HUES6 (cell line): ENCODE data around the gene MITF.

Experiments used
- H3K27ac ChIP-seq: 2 replicates; pipeline ENCODE4 v1.7.0; 2013; ENCODE audit warnings: low read depth, mild to moderate bottlenecking, low read length, inconsistent platforms
- H3K27me3 ChIP-seq: 2 replicates; pipeline ENCODE4 v1.6.1; 2013; ENCODE audit warnings: low read length; ENCODE audit not compliant: control insufficient read depth, insufficient read depth
- H3K36me3 ChIP-seq: 2 replicates; pipeline ENCODE4 v1.6.1; 2013; ENCODE audit warnings: low read length; ENCODE audit not compliant: control insufficient read depth, insufficient read depth
- H3K4me1 ChIP-seq: 2 replicates; pipeline ENCODE4 v1.6.1; 2013; ENCODE audit warnings: low read length; ENCODE audit not compliant: control insufficient read depth, insufficient read depth
- H3K4me3 ChIP-seq: 2 replicates; pipeline ENCODE4 v1.5.1; 2013; ENCODE audit warnings: low read depth, low read length
- H3K9ac ChIP-seq: one replicate; pipeline ENCODE4 v1.6.1; 2013; ENCODE audit warnings: mild to moderate bottlenecking, low read length
- H3K9me3 ChIP-seq: 2 replicates; pipeline ENCODE4 v1.6.1; 2013; ENCODE audit warnings: low read depth, low read length; ENCODE audit not compliant: control insufficient read depth, insufficient read depth

The MITF gene

DNA sequence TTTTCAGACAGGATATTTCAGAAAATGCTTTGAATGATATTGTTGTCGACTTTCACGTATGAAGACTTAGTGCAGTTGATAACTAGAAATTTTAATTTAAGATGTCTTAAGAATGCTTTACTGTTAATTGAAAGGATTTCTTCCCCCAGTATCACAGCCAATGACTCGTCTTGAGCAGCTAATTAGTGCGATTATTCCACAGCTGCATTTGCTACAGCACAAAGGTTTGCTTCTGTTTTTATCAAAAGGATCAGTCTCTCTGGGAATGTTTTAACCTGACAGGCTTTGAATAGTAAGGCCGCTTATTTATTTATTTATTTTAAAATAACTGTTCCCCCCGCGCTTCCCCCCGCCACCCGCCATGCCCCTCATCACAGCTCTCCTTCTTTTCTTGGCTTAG lies 136.8 kb downstream of the MITF start:
- H3K4me1 ChIP-seq, result no peaks in the 10 kb centered on the region
- no peak overlapping the region for H3K27ac ChIP-seq
- H3K4me3 ChIP-seq, result no peak overlapping the region
- H3K36me3 ChIP-seq, result no peaks in the 10 kb centered on the region
- no peaks in the 10 kb centered on the region for H3K9me3 ChIP-seq
- H3K9ac ChIP-seq, result no peak overlapping the region
- no peaks in the 10 kb centered on the region for H3K27me3 ChIP-seq

DNA sequence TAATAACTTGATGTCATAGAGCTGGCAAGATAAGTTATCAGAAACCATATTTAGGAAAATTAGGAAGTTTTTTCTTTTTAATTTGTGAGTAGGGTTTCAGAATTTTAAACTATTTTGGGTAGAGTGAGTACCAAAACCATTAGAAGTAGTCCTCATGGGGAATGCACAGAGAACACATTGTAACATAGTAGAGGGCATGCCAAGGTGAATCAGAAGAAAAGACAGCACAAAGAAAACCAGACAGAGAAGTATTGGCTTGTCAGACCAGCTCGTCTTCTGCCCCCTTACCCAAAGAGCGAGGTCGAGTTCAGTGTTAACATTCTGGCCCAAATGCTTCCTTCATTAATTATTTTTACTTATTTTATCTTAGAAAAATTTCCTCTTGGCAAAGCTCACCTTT lies 139.0 kb downstream of the MITF start:
- H3K27me3 ChIP-seq, result no peaks in the 10 kb centered on the region
- no peak overlapping the region for H3K27ac ChIP-seq
- no peaks in the 10 kb centered on the region for H3K4me1 ChIP-seq
- H3K9ac ChIP-seq, result no peak overlapping the region
- H3K9me3 ChIP-seq, result no peaks in the 10 kb centered on the region
- H3K4me3 ChIP-seq, result no peak overlapping the region
- no peaks in the 10 kb centered on the region for H3K36me3 ChIP-seq

DNA sequence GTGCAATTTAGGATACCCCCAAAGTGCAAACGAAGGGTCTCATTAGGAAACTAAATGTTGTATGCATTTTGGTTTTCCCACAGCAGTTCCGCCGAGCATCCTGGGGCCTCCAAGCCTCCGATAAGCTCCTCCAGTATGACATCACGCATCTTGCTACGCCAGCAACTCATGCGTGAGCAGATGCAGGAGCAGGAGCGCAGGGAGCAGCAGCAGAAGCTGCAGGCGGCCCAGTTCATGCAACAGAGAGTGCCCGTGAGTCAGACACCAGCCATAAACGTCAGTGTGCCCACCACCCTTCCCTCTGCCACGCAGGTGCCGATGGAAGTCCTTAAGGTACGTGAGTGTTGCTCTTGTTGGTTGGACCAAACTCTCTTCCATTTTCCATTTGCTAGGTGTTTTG lies 139.8 kb downstream of the MITF start:
- H3K9ac ChIP-seq, result no peak overlapping the region
- H3K27ac ChIP-seq, result no peak overlapping the region
- no peaks in the 10 kb centered on the region for H3K36me3 ChIP-seq

DNA sequence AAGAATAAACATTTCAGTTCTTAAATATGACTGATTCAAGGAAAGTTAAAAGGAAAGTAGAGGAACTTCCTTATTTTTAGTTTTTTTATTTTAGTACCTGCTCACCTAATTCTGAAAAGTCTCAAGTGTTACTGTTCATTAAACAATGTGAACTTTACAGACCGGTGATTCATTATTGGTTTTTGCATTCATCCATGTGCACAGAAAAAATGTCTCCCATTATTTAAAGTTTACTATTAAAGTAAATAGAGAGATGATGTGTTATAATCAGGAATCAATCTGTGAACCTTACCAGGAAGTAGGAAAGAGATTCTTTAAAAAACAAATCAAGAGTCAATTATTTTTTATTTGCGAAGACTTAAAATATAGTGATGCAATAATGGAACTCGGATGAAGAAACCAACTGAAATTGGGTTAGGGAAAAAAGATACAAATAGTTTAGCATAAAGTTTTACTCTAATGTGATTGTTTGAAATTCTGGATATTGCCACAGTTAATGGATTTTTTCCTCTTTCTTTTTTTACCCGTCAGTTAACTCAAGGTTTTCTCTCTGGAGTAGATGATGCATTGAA lies 140.9 kb downstream of the MITF start:
- H3K9me3 ChIP-seq, result no peaks in the 10 kb centered on the region
- no peak overlapping the region for H3K27ac ChIP-seq
- no peak overlapping the region for H3K4me3 ChIP-seq
- H3K36me3 ChIP-seq, result no peaks in the 10 kb centered on the region
- no peak overlapping the region for H3K9ac ChIP-seq
- H3K27me3 ChIP-seq, result no peaks in the 10 kb centered on the region
- H3K4me1 ChIP-seq, result no peaks in the 10 kb centered on the region

More for the DNA sequence above, 139.8 kb downstream of the MITF start:
- H3K4me3 ChIP-seq, result no peak overlapping the region
- no peaks in the 10 kb centered on the region for H3K27me3 ChIP-seq
- H3K4me1 ChIP-seq, result no peaks in the 10 kb centered on the region
- no peaks in the 10 kb centered on the region for H3K9me3 ChIP-seq

DNA sequence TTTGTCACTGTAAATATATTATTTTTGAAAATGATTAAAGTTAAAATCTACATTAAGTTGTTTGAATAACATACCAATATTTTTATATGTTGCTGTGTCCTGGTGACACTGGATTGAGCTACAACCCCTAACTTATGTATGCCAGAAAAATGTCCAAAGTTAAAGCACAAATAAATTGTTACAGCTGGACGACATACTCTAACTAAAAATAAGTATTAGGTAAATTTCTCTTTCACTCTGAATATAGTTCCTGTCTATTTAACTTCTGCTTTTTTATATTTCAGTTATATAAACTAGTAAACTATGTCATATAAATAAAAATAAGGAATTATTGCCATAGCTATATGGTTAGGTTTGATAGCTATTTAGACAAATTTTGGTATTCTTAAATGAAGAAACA lies 141.8 kb downstream of the MITF start:
- Histone ChIP-seq H3K27ac (no peak overlapping the region), H3K9ac (no peak overlapping the region), H3K9me3 (no peaks in the 10 kb centered on the region), H3K36me3 (no peaks in the 10 kb centered on the region), H3K4me3 (no peak overlapping the region), H3K4me1 (no peaks in the 10 kb centered on the region), H3K27me3 (no peaks in the 10 kb centered on the region)

DNA sequence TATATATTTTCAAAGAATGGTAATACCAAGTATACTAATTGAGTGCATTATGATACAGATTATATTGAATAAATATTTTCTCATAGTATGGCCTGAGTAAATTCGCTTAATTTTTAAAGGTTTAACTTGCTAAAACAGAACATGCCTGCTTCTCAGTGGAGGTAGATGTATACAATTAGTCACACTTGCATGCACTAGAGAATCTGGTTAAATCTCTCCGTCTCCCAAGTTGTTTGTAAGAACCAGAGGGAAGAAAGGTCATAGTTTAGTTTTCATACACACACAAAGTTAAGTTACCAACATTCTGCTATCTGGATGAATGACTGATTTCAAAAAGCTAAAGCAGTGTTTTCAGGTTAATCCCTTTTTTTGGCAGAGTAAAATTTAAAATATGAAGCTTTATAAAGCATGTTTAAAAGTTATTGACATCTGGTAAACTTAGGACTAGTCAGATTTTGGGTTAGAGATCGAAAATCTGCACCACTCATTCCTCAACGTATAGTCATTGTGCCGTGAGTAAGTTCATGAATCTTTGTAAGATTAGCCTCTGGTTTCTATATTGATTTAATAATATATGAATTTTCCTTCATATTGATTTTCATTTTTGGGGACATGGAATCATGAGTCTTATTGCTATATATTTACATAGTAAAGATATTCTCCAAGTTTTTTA lies 142.6 kb downstream of the MITF start:
- no peak overlapping the region for H3K9ac ChIP-seq
- H3K27me3 ChIP-seq, result no peaks in the 10 kb centered on the region
- H3K4me1 ChIP-seq, result no peaks in the 10 kb centered on the region
- H3K27ac ChIP-seq, result no peak overlapping the region
- no peaks in the 10 kb centered on the region for H3K36me3 ChIP-seq
- no peak overlapping the region for H3K4me3 ChIP-seq
- H3K9me3 ChIP-seq, result no peaks in the 10 kb centered on the region

DNA sequence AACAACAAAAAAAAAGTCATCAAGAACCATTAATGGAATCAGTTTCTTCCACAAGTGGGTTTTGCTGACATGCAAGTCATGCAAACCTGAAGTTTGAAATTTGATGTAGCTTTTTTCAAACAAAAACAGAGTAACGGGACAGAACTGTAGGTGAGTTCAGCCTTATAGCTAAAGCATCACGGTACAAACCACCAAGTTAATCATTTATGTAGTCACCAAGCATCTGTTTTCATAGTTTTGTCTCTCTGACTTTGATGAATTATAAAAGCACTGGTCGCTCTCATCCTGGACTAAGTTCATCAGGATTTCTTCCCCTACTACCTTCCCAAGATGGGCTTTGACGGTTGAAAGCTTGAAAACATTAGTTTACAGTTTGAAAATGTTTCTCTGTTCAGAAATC lies 143.3 kb downstream of the MITF start:
- Histone ChIP-seq H3K27me3 (no peaks in the 10 kb centered on the region), H3K4me1 (no peaks in the 10 kb centered on the region), H3K36me3 (no peaks in the 10 kb centered on the region), H3K9ac (no peak overlapping the region), H3K4me3 (no peak overlapping the region), H3K9me3 (no peaks in the 10 kb centered on the region), H3K27ac (no peak overlapping the region)

DNA sequence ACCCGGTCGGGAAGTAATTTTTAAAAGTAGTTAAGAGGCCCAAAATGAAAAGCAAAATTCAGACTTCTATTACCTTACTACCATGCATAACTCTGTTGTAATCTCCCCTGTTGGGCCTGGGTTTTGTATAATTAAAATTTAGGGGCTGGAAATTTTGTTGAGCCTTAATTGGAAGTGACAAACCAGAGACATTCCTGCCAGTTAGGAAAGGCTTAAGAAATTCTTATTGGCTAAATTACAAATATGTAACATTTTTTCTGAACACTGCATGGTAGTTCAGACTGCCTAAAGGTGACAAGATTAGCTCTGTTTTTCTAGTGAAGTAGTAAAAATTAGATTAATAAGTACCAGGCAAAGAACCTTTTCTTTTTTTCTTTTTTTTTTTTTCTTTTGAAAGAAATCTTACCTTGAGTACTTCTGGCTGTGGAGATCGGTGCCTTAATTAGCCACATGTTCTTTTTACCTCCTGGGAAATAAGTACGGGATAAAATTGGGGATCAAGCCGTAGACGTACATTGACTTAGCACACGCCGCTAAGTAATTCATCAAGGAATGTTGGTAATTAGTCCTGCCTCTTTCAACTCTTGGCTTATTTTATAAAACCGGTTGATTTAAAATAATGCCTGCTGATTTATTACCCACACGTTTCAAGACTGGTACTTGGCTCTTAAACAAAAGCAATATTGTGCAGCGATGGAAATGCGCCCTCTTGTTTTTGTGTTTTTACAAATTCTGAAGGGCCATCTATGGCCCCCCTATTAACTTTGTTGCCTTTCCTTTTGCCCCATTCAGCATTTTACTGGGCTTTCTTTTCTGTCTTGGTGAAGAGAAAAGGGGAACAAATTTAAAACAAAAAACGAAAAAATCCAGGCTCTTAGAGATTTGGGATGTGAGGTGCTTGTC lies 149.0 kb downstream of the MITF start:
- Histone ChIP-seq H3K9me3 (no peaks in the 10 kb centered on the region), H3K27ac (no peak overlapping the region)

DNA sequence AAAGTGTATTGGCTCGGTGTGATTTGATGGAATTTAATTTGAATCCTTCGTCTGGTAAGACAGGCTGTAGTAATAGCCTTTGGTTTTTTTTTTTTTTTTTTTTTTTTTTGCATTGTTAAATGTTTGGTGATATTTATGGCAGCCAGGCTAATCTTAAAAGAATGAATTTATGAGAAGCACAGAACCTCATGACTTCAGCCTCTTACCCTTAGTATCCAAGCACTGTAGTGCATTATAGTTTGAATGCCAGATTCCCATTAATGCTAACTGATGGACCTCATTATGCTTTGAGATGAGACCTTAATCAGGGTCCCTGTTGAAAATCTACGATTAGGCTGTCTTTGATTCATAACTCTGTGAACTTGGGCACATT lies 149.7 kb downstream of the MITF start:
- H3K9ac ChIP-seq, result no peak overlapping the region
- no peaks in the 10 kb centered on the region for H3K36me3 ChIP-seq
- no peak overlapping the region for H3K4me3 ChIP-seq
- no peaks in the 10 kb centered on the region for H3K9me3 ChIP-seq
- H3K4me1 ChIP-seq, result peaks cover 10% of the 10 kb centered on the region; the same call in 1 of the 2 replicates
- H3K27me3 ChIP-seq, result no peaks in the 10 kb centered on the region
- H3K27ac ChIP-seq, result no peak overlapping the region

More for the DNA sequence above, 149.0 kb downstream of the MITF start:
- Histone ChIP-seq H3K9ac (no peak overlapping the region), H3K27me3 (no peaks in the 10 kb centered on the region), H3K36me3 (no peaks in the 10 kb centered on the region), H3K4me1 (peaks cover 7% of the 10 kb centered on the region; the same call in 1 of the 2 replicates), H3K4me3 (no peak overlapping the region)

DNA sequence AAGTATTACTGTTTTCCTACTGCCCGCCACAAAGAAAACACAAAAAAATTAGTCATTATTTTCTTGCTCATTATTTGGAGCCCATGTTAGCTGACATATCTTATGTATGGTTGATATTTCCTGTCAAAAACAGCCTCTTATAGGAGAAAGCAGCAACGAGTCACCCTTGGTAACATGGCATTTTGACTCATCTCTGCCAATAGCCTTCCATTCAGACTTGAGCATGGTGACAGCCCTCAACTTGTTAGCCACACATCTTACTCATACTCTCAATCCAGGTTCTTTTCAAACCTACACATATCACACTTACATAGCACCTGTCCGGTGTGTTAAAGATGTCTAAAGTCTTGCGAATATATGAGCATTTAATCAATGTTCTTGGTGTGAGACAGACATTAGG lies 150.8 kb downstream of the MITF start:
- no peak overlapping the region for H3K4me3 ChIP-seq
- H3K27me3 ChIP-seq, result peaks cover 4% of the 10 kb centered on the region; the same call in 1 of the 2 replicates
- no peaks in the 10 kb centered on the region for H3K36me3 ChIP-seq
- H3K4me1 ChIP-seq, result peaks cover 10% of the 10 kb centered on the region; the same call in 1 of the 2 replicates
- no peak overlapping the region for H3K27ac ChIP-seq
- H3K9me3 ChIP-seq, result no peaks in the 10 kb centered on the region
- H3K9ac ChIP-seq, result no peak overlapping the region

DNA sequence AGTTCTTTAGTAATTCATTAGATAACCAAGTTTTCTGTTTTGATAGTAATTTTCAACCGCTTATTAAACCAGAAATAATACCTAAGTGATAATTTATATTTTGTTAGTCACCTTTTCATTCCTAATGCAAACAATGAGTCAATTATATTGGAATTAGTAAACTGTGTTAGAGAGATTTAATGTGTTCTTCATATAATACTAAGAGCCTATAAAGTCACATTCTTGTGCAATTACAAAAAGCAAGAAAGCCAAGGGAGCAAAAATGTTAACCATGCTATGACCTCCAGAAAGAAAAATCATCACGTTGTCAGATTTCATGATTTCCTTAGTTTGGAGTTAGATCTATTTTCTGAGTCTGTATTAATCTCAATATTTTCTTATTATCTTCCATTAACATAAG lies 151.4 kb downstream of the MITF start:
- no peaks in the 10 kb centered on the region for H3K9me3 ChIP-seq
- H3K36me3 ChIP-seq, result no peaks in the 10 kb centered on the region

More for the DNA sequence above, 151.4 kb downstream of the MITF start:
- H3K4me3 ChIP-seq, result no peak overlapping the region
- no peak overlapping the region for H3K27ac ChIP-seq
- H3K4me1 ChIP-seq, result peaks cover 10% of the 10 kb centered on the region; the same call in 1 of the 2 replicates
- no peak overlapping the region for H3K9ac ChIP-seq
- H3K27me3 ChIP-seq, result peaks cover 4% of the 10 kb centered on the region; the same call in 1 of the 2 replicates
